Naive thymus-derived CD4-positive, alpha-beta T cell (primary cell): ENCODE data around the gene ZDHHC18. TPM values are rescaled to one million over a fixed set of nuclear protein-coding genes. Genes with fewer than 3 reads are reported as not detected.

ENCODE experiments used
- ATAC-seq: fragments of 150-1000 bp; cut with Tn5 transposase; 2 replicates; pipeline ENCODE4 v1.10.0; 2021; ENCODE audit warnings: mild to moderate bottlenecking, moderate library complexity
- CTCF ChIA-PET: fragments of 350-600 bp; sonication (Branson Sonifier 250); formaldehyde crosslinking; loops from one replicate; lab custom pipeline; 2021; ENCODE audit warnings: antibody characterized with exemption; lab: Charles Lee
- POLR2A ChIA-PET: fragments of 350-600 bp; sonication (Branson Sonifier 250); formaldehyde crosslinking; loops from one replicate; lab custom pipeline; 2021; ENCODE audit warnings: antibody characterized with exemption, inconsistent platforms; lab: Charles Lee
- DNase-seq, 9 donors: peaks; one replicate each; pipeline versions ENCODE4 v3.0.0 to v3.0.0-alpha.2; 2020 to 2022; ENCODE audit warnings: mixed read lengths in 1 of 9
- H3K27ac ChIP-seq: one replicate; pipeline ENCODE4 v1.7.0; 2013; ENCODE audit warnings: mild to moderate bottlenecking, low read depth, low read length, moderate library complexity
- H3K27me3 ChIP-seq, 2 donors: one replicate each; pipeline ENCODE4 v1.7.0; 2013; ENCODE audit warnings: low read length in 2 of 2, mild to moderate bottlenecking in 2 of 2, moderate library complexity in 2 of 2; ENCODE audit not compliant: control insufficient read depth in 2 of 2, insufficient read depth in 2 of 2
- H3K36me3 ChIP-seq, 3 experiments: 1 replicate in 2 of 3; 2 replicates in 1 of 3; pipeline ENCODE4 v1.7.0; 2013; ENCODE audit warnings: low read length in 3 of 3, mild to moderate bottlenecking in 3 of 3, moderate library complexity in 1 of 3; ENCODE audit not compliant: insufficient read depth in 3 of 3, control insufficient read depth in 2 of 3
- H3K4me1 ChIP-seq, 2 donors: one replicate each; pipeline ENCODE4 v1.7.0; 2013; ENCODE audit warnings: low read length in 2 of 2, mild to moderate bottlenecking in 2 of 2, moderate library complexity in 1 of 2; ENCODE audit not compliant: control insufficient read depth in 2 of 2, insufficient read depth in 2 of 2
- H3K4me3 ChIP-seq: 2 replicates; pipeline ENCODE4 v1.7.0; 2013; ENCODE audit warnings: mild to moderate bottlenecking, low read length
- H3K9me3 ChIP-seq, 3 experiments: 1 replicate in 2 of 3; 2 replicates in 1 of 3; pipeline ENCODE4 v1.7.0; 2013; ENCODE audit warnings: low read length in 3 of 3; ENCODE audit not compliant: control insufficient read depth in 2 of 3
- H3K27ac Mint-ChIP-seq, 9 donors: one replicate each; pipeline ENCODE4 v1.8.0; 2020 to 2022; ENCODE audit warnings: mixed read lengths in 9 of 9, mild to moderate bottlenecking in 8 of 9, moderate library complexity in 5 of 9, inconsistent platforms in 2 of 9
- H3K27me3 Mint-ChIP-seq, 5 donors: one replicate each; pipeline ENCODE4 v1.8.0; 2021 to 2022; ENCODE audit warnings: mixed read lengths in 5 of 5, mild to moderate bottlenecking in 1 of 5
- H3K36me3 Mint-ChIP-seq, 5 donors: one replicate each; pipeline ENCODE4 v1.8.0; 2020 to 2022; ENCODE audit warnings: mixed read lengths in 5 of 5, mild to moderate bottlenecking in 3 of 5, inconsistent platforms in 1 of 5
- H3K4me1 Mint-ChIP-seq, 7 donors: one replicate each; pipeline ENCODE4 v1.8.0; 2020 to 2022; ENCODE audit warnings: mixed read lengths in 7 of 7, mild to moderate bottlenecking in 3 of 7, inconsistent platforms in 1 of 7
- H3K4me3 Mint-ChIP-seq, 10 donors: one replicate each; pipeline ENCODE4 v1.8.0; 2020 to 2022; ENCODE audit warnings: mild to moderate bottlenecking in 10 of 10, mixed read lengths in 10 of 10, moderate library complexity in 6 of 10, inconsistent platforms in 2 of 10
- H3K9me3 Mint-ChIP-seq, 11 donors: one replicate each; pipeline ENCODE4 v1.8.0; 2020 to 2022; ENCODE audit warnings: mixed read lengths in 11 of 11, mild to moderate bottlenecking in 4 of 11, inconsistent platforms in 1 of 11, moderate library complexity in 1 of 11
- intact Hi-C, 2 donors: fragments of 100-400 bp; cut with micrococcal nuclease; formaldehyde crosslinking; loops; one replicate each; pipeline ENCODE4 v1.15.1; 2023
- polyA plus RNA-seq, 2 donors: library from polyadenylated mRNA; unstranded; fragments of 300-500 nt; fragmentation: Illumina TruSeq; gene quantifications; one replicate each; pipeline ENCODE4 v1.2.3, GENCODE V29; 2021
- total RNA-seq, 6 experiments: library from RNA in 5 of 6; stranded (reverse) in 5 of 6; gene quantifications; 1 replicate in 5 of 6; 2 replicates in 1 of 6; pipeline ENCODE4 v1.2.3 and lab custom pipeline; 2021 to 2026

ZDHHC18 gene
- total and polyA plus RNA-seq, 7 experiments from 2014 or later = 3.1 to 72.4 (median 38.8) TPM

- H3K4me3 Mint-ChIP-seq = peak within 1 kb of the TSS; percentile 87 to 99 (median 96)
- H3K27me3 Mint-ChIP-seq = no peaks in the 10 kb centered on the region
- ChIA-PET CTCF (interaction anchor here (0.6 to 1.8 kb wide), 3 partner anchors 10 to 1718 kb away, joined by 3 to 4 read pairs (median 3); partner anchors contain the start of gene GPN2), POLR2A (interaction anchor here (0.6 to 4.1 kb wide), 20 partner anchors 10 to 1668 kb away, joined by 3 to 74 read pairs (median 4); partner anchors contain the start of genes DHDDS, GPN2, NR0B2 and NUDC)
- H3K4me1 ChIP-seq = peaks cover 10 to 16% of the 10 kb centered on the region in 2 donors
- peaks cover 24 to 46% (median 39%) of the 10 kb centered on the region in 7 donors for H3K4me1 Mint-ChIP-seq
- no peaks in the 10 kb centered on the region for H3K9me3 Mint-ChIP-seq
- DNase-seq = peak; percentile 68 to 89 (median 86)
- H3K36me3 Mint-ChIP-seq = peaks cover 5 to 7% (median 6%) of the 10 kb centered on the region in 5 donors
- H3K27me3 ChIP-seq = no peaks in the 10 kb centered on the region
- ATAC-seq = peak; percentile 93
- H3K9me3 ChIP-seq = no peaks in the 10 kb centered on the region
- peak within 1 kb of the TSS; percentile 94 to 100 (median 99) for H3K27ac Mint-ChIP-seq
- peak within 1 kb of the TSS; percentile 94 for H3K4me3 ChIP-seq
- peaks cover 0 to 28% (median 0%) of the 10 kb centered on the region in 3 experiments for H3K36me3 ChIP-seq
- peak within 1 kb of the TSS; percentile 90 for H3K27ac ChIP-seq
- intact Hi-C loops = loop anchor here (1.0 to 5.0 kb wide), 4 partner anchors 10 to 427 kb away; partner anchors contain the start of genes GPN2 (in 2 of the 2), NUDC (in 2 of the 2) and TRNP1 (in 1 of the 2)
Measured at GRCh38 chr1:26900001-26900814, 73.7 kb downstream of the ZDHHC18 start, which contains the start of gene GPATCH3. TSS of gene GPATCH3 (minus strand) at chr1:26900467. CDS start at chr1:26900442, 25 bp downstream.

- ChIA-PET CTCF (interaction anchor here (1.6 kb wide), 1 partner anchor 10 kb away, joined by 4 read pairs; the partner anchor contains the start of gene GPN2), POLR2A (interaction anchor here (0.6 to 4.1 kb wide), 22 partner anchors 9 to 1668 kb away, joined by 3 to 74 read pairs (median 4); partner anchors contain the start of genes DHDDS, GPN2, HMGN2 and NR0B2)
- ATAC-seq (no peak), DNase-seq (no peak)
- H3K4me3 ChIP-seq = peak overlapping the region; percentile 94
- peaks cover 10 to 16% of the 10 kb centered on the region in 2 donors for H3K4me1 ChIP-seq
- H3K27me3 ChIP-seq = no peaks in the 10 kb centered on the region
- peaks cover 0 to 21% (median 0%) of the 10 kb centered on the region in 3 experiments for H3K36me3 ChIP-seq
- peak overlapping the region; percentile 87 to 99 (median 96) for H3K4me3 Mint-ChIP-seq
- no peaks in the 10 kb centered on the region for H3K9me3 ChIP-seq
- peaks cover 5 to 7% (median 6%) of the 10 kb centered on the region in 5 donors for H3K36me3 Mint-ChIP-seq
- peak overlapping the region; percentile 90 for H3K27ac ChIP-seq
- H3K9me3 Mint-ChIP-seq = no peaks in the 10 kb centered on the region
- H3K27ac Mint-ChIP-seq = peak overlapping the region; percentile 94 to 100 (median 99)
- intact Hi-C loops = loop anchor here (1.0 to 5.0 kb wide), 4 partner anchors 11 to 428 kb away; partner anchors contain the start of genes GPN2 (in 2 of the 2), NUDC (in 2 of the 2) and TRNP1 (in 1 of the 2)
- peaks cover 23 to 46% (median 39%) of the 10 kb centered on the region in 7 donors for H3K4me1 Mint-ChIP-seq
- no peaks in the 10 kb centered on the region for H3K27me3 Mint-ChIP-seq
Measured at GRCh38 chr1:26900815-26901511, 74.5 kb downstream of the ZDHHC18 start.

Other genes with a start within 250 kb of the ZDHHC18 start
- 100 to 1,000 TPM; 118 to 148 (median 131) TPM for gene ARID1A, start 130.7 kb upstream of the ZDHHC18 start, total RNA-seq
- 10 to 100 TPM; 22.3 to 26.6 TPM for gene ARID1A, start 130.7 kb upstream of the ZDHHC18 start, polyA plus RNA-seq
- 10 to 100 TPM in 4 of 5 experiments, 1 to 10 TPM in 1; 8.4 to 17.9 (median 16.7) TPM for gene PIGV, start 38.7 kb upstream of the ZDHHC18 start, total RNA-seq
- 10 to 100 TPM in 1 of 2 donors, 1 to 10 TPM in 1; 7.0 to 11.3 TPM for gene PIGV, start 38.7 kb upstream of the ZDHHC18 start, polyA plus RNA-seq
- gene SFN, start 36.5 kb downstream of the ZDHHC18 start, total RNA-seq = 1 to 10 TPM in 4 of 5 experiments, under 1 TPM in 1; 0.74 to 1.9 (median 1.4) TPM
- gene SFN, start 36.5 kb downstream of the ZDHHC18 start, polyA plus RNA-seq = not detected
- gene GPN2, start 63.6 kb downstream of the ZDHHC18 start, total RNA-seq = 10 to 100 TPM; 22.1 to 50.6 (median 34.8) TPM
- gene GPN2, start 63.6 kb downstream of the ZDHHC18 start, polyA plus RNA-seq = 10 to 100 TPM in 1 of 2 donors, 1 to 10 TPM in 1; 9.1 to 20.4 TPM
- gene GPATCH3, start 73.8 kb downstream of the ZDHHC18 start, total RNA-seq = 10 to 100 TPM; 17.0 to 38.4 (median 22.6) TPM
- gene GPATCH3, start 73.8 kb downstream of the ZDHHC18 start, polyA plus RNA-seq = 10 to 100 TPM; 12.5 to 21.3 TPM
- gene NR0B2, start 87.3 kb downstream of the ZDHHC18 start, total RNA-seq = not detected
- not detected for gene NR0B2, start 87.3 kb downstream of the ZDHHC18 start, polyA plus RNA-seq
- gene NUDC, start 95.1 kb downstream of the ZDHHC18 start, total RNA-seq = 10 to 100 TPM; 36.5 to 69.0 (median 40.5) TPM
- gene NUDC, start 95.1 kb downstream of the ZDHHC18 start, polyA plus RNA-seq = 100 to 1,000 TPM in 1 of 2 donors, 10 to 100 TPM in 1; 93.2 to 125 TPM
- gene KDF1, start 133.8 kb downstream of the ZDHHC18 start, total RNA-seq = 1 to 10 TPM in 4 of 5 experiments, not detected in 1; 1.7 to 2.2 (median 2.2) TPM
- 1 to 10 TPM; 6.9 to 9.5 TPM for gene KDF1, start 133.8 kb downstream of the ZDHHC18 start, polyA plus RNA-seq
- 1 to 10 TPM in 1 of 5 experiments, under 1 TPM in 1, not detected in 3; 0.19 to 5.0 TPM for gene TRNP1, start 167.0 kb downstream of the ZDHHC18 start, total RNA-seq
- gene TRNP1, start 167.0 kb downstream of the ZDHHC18 start, polyA plus RNA-seq = not detected
- gene TENT5B, start 186.2 kb downstream of the ZDHHC18 start, total RNA-seq = under 1 TPM in 1 of 5 experiments, not detected in 4; 0.88 TPM
- not detected for gene TENT5B, start 186.2 kb downstream of the ZDHHC18 start, polyA plus RNA-seq